Muscle of arm (tissue), 12 donors: ENCODE results near the gene ART1. TPM values are rescaled to one million over a fixed set of nuclear protein-coding genes. Genes with fewer than 3 reads are reported as not detected.
"Not testable (repeated sequence)": the region's sequence is repeated elsewhere in the genome, so short reads cannot be mapped to it uniquely, and the experiment has no call there.

Experiments
- DNase-seq: peaks from one replicate; pipeline ENCODE4 v3.0.0-alpha.2; 2013
- polyA plus RNA-seq, 12 donors: library from polyadenylated mRNA; unstranded; fragments of 120-200 nt; gene quantifications; one replicate each; pipeline ENCODE4 v1.2.1, GENCODE V29; 2013; ENCODE audit not compliant: insufficient read length in 12 of 12

Gene ART1
- polyA plus RNA-seq, 12 donors, result 3.0 to 10.7 (median 6.3) TPM; not detected in 2

- no peak for DNase-seq
Observed at GRCh38 chr11:3631331-3631730, 13.6 kb upstream of the ART1 start.

GRCh38 chr11:3632070-3632660, 12.8 kb upstream of the ART1 start:
- no peak for DNase-seq

- no peak for DNase-seq
Observed at GRCh38 chr11:3635641-3636375, 9.1 kb upstream of the ART1 start.

DNA sequence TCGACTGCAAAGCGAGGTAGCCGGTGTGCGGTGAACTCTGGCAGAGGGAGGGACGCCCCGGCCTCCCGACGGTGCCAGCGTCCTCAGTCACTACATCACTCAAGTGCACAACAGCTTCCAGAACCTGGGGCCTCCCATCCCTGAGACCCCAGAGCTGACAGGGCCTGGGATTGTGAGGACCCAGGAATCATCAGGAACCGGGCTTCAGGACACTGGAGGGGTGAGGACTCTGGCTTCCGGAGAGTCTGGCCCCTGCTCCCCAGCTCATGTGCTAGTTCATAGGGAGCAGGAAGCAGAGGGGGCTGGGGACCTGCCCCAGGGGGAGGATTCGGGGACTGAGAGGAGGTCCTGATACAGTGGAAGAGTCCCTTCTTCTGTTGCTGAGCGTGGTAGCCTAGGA, 7.7 kb upstream of the ART1 start:
- no peak for DNase-seq

DNA sequence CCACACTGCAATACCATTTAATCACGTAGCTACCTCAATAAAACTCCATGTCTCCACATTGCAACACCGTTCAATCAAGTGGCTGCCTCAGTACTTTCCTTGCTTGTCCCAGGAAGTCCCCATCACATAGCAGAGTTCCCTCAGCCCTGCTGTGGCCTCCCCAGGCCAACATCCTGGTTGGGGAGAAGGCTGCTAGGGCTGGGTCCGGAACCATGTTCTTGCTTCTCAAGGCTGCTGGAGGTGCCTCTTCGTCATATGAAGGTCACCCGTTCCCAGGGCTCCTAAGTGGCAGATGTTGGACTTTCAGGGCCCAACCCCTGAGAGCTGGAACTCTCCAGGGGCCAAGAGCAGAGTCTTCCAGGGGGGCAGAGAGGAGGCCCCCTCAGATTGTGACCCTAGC, 6.4 kb upstream of the ART1 start:
- no peak for DNase-seq

DNA sequence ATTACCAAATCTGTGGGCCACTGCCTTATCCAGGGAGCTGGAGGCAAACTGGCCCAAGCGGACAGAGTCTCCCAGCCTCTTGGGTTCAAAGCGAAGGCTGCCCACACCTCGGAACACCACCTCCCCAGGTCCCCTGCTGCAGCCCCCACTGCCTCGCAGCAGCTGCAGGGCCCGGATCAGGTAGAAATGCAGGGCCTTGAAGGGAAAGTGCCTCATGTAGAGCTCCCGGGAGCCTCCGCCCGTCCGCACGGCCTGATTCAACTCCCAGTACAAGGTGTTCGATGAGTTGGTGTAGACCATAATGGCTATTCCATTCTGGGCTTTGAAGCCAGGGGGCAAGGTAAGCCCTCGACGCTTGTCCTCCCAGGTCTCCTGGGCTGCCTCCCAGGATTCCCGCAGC, 5.1 kb upstream of the ART1 start:
- no peak for DNase-seq

GRCh38 chr11:3641191-3641590, 3.7 kb upstream of the ART1 start:
- no peak for DNase-seq

GRCh38 chr11:3641701-3642070, 3.2 kb upstream of the ART1 start, which contains the start of gene ART5:
ART5 (minus strand) TSS chr11:3641992; CDS start chr11:3641862, 130 bp downstream.
- DNase-seq, result no peak

DNA sequence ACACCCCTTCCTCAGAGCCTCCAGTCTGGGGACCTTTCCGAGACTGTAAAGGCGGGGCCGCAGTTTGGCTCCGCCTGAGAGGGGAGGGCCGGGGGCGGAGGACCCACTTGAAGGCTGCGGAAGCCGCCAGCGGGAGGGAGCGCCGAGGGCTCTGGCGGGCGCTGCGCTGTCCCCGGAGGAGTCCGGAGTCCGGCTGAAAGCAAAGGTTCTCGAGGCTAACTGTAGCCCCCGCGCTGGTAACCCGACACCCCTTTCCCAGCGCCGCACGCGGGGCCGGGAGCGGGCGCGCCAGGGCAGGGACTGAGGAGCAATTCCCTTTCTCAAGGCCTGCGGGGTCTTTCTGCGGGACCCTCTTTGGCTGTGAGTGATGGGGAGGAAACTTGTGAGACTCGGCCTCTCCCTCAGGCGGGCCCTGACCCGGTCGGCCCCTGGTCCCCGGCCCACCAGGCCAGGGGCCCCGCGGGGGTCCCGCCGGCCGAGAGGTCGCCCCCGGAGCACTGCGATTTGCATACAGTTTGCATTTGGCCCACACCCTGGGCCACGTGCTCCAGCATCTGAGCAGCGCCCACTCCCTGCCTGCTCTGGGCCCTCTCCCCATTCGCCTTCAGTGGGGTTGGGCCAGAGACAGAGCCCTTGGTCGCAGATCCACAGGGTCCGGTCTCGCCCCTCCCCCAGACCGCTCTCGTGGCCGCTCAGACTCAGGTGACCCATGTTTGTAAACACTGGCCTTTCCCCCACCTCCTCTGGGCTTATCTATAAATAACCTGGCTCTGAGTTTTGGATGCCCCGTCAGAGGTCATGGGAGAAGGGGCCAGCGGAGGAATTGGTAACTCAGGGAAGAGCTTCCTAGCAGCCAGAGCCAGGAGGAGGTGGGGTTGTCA, 2.6 kb upstream of the ART1 start:
- DNase-seq, result peak; percentile 83

DNA sequence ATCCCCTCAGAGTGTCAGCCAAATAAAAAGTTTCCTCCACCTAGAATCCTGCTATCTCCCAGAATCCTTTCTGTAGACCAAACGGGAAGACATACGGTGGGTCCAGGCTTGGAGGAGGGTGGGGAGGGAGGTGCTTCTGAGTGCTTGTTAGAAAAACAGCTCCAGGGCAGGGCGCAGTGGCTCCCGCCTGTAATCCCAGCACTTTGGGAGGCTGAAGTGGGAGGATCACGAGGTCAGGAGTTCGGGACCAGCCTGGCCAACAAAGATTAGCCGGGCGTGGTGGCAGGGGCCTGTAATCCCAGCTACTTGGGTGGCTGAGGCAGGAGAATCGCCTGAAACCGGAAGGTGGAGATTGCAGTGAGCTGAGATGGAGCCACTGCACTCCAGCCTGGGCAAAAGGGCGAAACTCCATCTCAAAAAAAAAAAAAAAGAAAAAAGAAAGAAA, 1.8 kb upstream of the ART1 start:
- DNase-seq, result not testable (repeated sequence)

GRCh38 chr11:3645552-3645951, 624 bp downstream of the ART1 start:
- DNase-seq, result no peak

- DNase-seq, result not testable (repeated sequence)
Observed at GRCh38 chr11:3648843-3649242, 3.9 kb downstream of the ART1 start.

- DNase-seq, result not testable (repeated sequence)
Observed at GRCh38 chr11:3649374-3649773, 4.4 kb downstream of the ART1 start.

- not testable (repeated sequence) for DNase-seq
Observed at GRCh38 chr11:3652514-3652913, 7.6 kb downstream of the ART1 start.

DNA sequence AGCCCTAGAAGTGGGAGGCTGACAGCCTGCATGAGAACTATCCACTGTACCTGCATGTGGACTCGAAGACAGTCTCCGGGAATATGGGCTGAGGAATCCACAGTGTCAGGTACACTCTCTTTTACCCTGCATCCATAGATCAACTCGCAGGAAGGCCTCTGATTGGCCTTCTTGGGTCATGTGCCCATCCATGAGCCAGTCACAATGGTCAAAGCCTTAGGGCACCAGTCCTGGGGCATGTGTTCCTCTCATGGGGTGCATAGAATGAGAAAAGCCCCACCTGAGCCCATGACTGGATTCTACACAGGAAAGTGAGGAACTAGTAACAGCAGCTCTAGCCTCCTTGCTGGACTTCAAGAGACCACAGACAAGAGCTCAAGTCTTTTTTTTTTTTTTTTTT, 10.6 kb downstream of the ART1 start:
- DNase-seq, result no peak

DNA sequence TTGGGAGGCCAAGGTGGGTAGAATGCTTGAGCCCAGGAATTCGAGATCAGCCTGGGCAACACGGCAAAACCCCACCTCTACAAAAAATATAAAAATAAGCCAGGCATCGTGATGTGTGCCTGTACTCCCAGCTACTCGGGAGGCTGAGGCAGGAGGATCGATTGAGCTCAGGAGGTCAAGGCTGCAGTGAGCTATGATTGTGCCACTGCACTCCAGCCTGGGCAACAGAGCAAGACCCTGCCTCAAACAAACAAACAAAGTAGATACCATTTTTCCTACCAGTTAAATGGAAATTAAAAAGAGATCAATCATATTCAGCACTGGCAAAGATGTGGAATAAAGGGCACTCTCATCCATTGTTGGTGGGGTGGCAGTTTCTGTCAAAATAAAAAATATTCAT, 12.4 kb downstream of the ART1 start:
- DNase-seq, result not testable (repeated sequence)

- DNase-seq, result no peak
Observed at GRCh38 chr11:3658252-3658651, 13.3 kb downstream of the ART1 start.

DNA sequence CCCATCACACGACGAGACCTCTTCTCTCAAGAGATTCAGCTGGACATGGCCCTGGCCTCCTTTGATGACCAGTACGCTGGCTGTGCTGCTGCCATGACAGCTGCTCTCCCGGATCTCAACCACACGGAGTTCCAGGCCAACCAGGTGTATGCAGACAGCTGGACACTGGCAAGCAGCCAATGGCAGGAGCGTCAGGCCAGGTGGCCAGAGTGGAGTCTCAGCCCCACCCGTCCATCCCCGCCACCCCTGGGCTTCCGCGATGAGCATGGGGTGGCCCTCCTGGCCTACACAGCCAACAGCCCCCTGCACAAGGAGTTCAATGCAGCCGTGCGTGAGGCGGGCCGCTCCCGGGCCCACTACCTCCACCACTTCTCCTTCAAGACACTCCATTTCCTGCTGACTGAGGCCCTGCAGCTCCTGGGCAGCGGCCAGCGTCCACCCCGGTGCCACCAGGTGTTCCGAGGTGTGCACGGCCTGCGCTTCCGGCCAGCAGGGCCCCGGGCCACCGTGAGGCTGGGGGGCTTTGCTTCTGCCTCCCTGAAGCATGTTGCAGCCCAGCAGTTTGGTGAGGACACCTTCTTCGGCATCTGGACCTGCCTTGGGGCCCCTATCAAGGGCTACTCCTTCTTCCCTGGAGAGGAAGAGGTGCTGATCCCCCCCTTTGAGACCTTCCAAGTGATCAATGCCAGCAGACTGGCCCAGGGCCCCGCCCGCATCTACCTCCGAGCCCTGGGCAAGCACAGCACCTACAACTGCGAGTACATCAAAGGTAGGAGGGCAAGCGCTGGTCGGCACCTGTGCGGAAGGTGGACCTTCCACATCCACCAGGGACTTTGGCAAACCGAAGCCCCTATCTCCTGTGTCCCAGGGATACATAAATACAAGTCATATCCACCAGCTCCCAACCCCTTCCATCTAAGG, 14.9 kb downstream of the ART1 start:
- no peak for DNase-seq

GRCh38 chr11:3660960-3661359, 16.0 kb downstream of the ART1 start:
- no peak for DNase-seq

- DNase-seq, result no peak
Observed at GRCh38 chr11:3662856-3663255, 17.9 kb downstream of the ART1 start.

- DNase-seq, result no peak
Observed at GRCh38 chr11:3664032-3664630, 19.2 kb downstream of the ART1 start.
